ENCODE measurements around the gene TMEM51. TPM values are rescaled to one million over a fixed set of nuclear protein-coding genes. Genes with fewer than 3 reads are reported as not detected.

TMEM51 gene
- total RNA-seq, 1 experiment from 2014 or later, result 24.7 TPM

DNA sequence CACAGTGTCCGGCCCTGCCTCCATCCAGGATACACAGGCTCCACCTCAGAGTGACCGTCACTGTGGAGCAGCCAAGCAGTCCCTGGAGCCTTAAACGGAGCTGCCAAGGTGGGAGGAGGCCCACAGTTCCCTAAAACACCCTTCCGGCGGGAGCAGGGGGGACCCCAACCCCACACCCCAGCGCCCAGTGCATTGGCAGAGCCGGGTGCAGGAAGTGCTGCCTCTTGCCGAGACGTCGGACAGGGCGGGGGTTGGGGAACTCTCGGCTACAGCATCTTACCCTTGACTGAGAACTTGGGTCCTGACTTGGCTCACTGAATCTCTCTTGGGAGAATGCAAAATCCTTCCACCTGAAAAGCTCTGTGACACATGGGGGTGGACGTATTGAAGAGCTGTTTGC lies 38.7 kb upstream of the TMEM51 start:
- Histone ChIP-seq H3K36me3 (ENCODE audit: control insufficient read depth, insufficient read depth, low read length) (no peaks in the 10 kb centered on the region), H3K9me3 (no peaks in the 10 kb centered on the region), H3K27me3 (replicated peaks; ENCODE audit: control insufficient read depth, insufficient read depth, low read length) (no peaks in the 10 kb centered on the region), H3K4me3 (ENCODE audit: low read depth, low read length) (no peak overlapping the region), H3K4me1 (no peaks in the 10 kb centered on the region)
- ChIA-PET CTCF (no interaction called here), POLR2A (no interaction called here)
- intact Hi-C loops (cut with micrococcal nuclease; ENCODE audit: unreplicated experiment), result no loop called here
- Mint-ChIP-seq H3K9me3 (ENCODE audit: unreplicated experiment) (no peaks in the 10 kb centered on the region), H3K27me3 (ENCODE audit: insufficient read depth, unreplicated experiment) (no peaks in the 10 kb centered on the region), H3K4me3 (ENCODE audit: unreplicated experiment) (no peak overlapping the region), H3K4me1 (ENCODE audit: low read depth, unreplicated experiment) (no peaks in the 10 kb centered on the region), H3K27ac (ENCODE audit: unreplicated experiment) (no peak overlapping the region), H3K36me3 (ENCODE audit: insufficient read depth, unreplicated experiment) (no peaks in the 10 kb centered on the region)
- no peak for TF ChIP-seq CTCF (IDR thresholded peaks at IDR 0.05; ENCODE audit: insufficient read depth in 1 of 2, low read depth in 1 of 2, low read length in 1 of 2, severe bottlenecking in 1 of 2, unreplicated experiment in 1 of 2)
- BruUV-seq (replicated peaks), result no TSS peak
- no peak for DNase-seq

- DNase-seq, result no peak
- Histone ChIP-seq H3K9me3 (no peaks in the 10 kb centered on the region), H3K27me3 (replicated peaks; ENCODE audit: control insufficient read depth, insufficient read depth, low read length) (no peaks in the 10 kb centered on the region), H3K4me3 (ENCODE audit: low read depth, low read length) (no peak overlapping the region), H3K36me3 (ENCODE audit: control insufficient read depth, insufficient read depth, low read length) (no peaks in the 10 kb centered on the region), H3K4me1 (no peaks in the 10 kb centered on the region)
- Mint-ChIP-seq H3K27me3 (ENCODE audit: insufficient read depth, unreplicated experiment) (no peaks in the 10 kb centered on the region), H3K4me1 (ENCODE audit: low read depth, unreplicated experiment) (no peaks in the 10 kb centered on the region), H3K27ac (ENCODE audit: unreplicated experiment) (no peak overlapping the region), H3K36me3 (ENCODE audit: insufficient read depth, unreplicated experiment) (no peaks in the 10 kb centered on the region), H3K9me3 (ENCODE audit: unreplicated experiment) (no peaks in the 10 kb centered on the region), H3K4me3 (ENCODE audit: unreplicated experiment) (no peak overlapping the region)
- no peak for TF ChIP-seq CTCF (IDR thresholded peaks at IDR 0.05; ENCODE audit: insufficient read depth in 1 of 2, low read depth in 1 of 2, low read length in 1 of 2, severe bottlenecking in 1 of 2, unreplicated experiment in 1 of 2)
- BruUV-seq (replicated peaks), result no TSS peak
- ChIA-PET POLR2A (no interaction called here), CTCF (interaction anchor here (1.7 kb wide), 1 partner anchor 13 kb away, joined by 6 read pairs; no protein-coding TSS in a partner anchor)
- intact Hi-C loops (cut with micrococcal nuclease; ENCODE audit: unreplicated experiment), result no loop called here
These were observed 37.8 kb upstream of the TMEM51 start for GRCh38 chr1:15115542-15116330.

DNA sequence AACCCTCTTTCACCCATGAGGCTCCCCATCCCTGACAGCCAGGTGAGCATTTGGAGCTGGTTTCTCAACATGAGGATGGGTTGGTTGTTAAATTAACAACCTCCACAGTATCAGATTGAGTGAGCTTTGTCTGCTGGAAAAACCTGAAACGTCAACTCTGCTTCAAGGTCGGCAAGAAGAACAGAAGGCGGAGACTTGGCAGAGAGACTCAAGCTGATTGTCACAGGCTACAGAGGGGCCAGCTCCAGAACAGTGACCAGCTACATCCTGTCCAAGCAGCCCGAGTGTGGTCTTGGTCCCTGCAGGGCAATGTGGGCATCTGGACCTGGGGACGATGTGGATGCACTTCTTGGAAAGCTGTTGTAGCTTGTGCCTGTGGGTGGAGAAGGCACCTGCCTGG lies 36.6 kb upstream of the TMEM51 start:
- no peaks in the 10 kb centered on the region for H3K27me3 ChIP-seq (replicated peaks; ENCODE audit: control insufficient read depth, insufficient read depth, low read length)
- no peaks in the 10 kb centered on the region for H3K36me3 Mint-ChIP-seq (ENCODE audit: insufficient read depth, unreplicated experiment)
- H3K9me3 ChIP-seq, result no peaks in the 10 kb centered on the region
- ChIA-PET CTCF (interaction anchor here (1.7 kb wide), 1 partner anchor 12 kb away, joined by 6 read pairs; no protein-coding TSS in a partner anchor), POLR2A (no interaction called here)
- H3K36me3 ChIP-seq (ENCODE audit: control insufficient read depth, insufficient read depth, low read length), result no peaks in the 10 kb centered on the region
- no peaks in the 10 kb centered on the region for H3K9me3 Mint-ChIP-seq (ENCODE audit: unreplicated experiment)
- intact Hi-C loops (cut with micrococcal nuclease; ENCODE audit: unreplicated experiment), result no loop called here
- BruUV-seq (replicated peaks), result no TSS peak
- no peak for TF ChIP-seq CTCF (IDR thresholded peaks at IDR 0.05; ENCODE audit: insufficient read depth in 1 of 2, low read depth in 1 of 2, low read length in 1 of 2, severe bottlenecking in 1 of 2, unreplicated experiment in 1 of 2)
- H3K4me3 ChIP-seq (ENCODE audit: low read depth, low read length), result no peak overlapping the region
- no peaks in the 10 kb centered on the region for H3K27me3 Mint-ChIP-seq (ENCODE audit: insufficient read depth, unreplicated experiment)
- H3K27ac Mint-ChIP-seq (ENCODE audit: unreplicated experiment), result no peak overlapping the region
- no peaks in the 10 kb centered on the region for H3K4me1 ChIP-seq
- no peak overlapping the region for H3K4me3 Mint-ChIP-seq (ENCODE audit: unreplicated experiment)
- DNase-seq, result no peak
- no peaks in the 10 kb centered on the region for H3K4me1 Mint-ChIP-seq (ENCODE audit: low read depth, unreplicated experiment)
